NCI-H2029 treated with DMSO at 0.1 percent for 48 hours (cell line): ENCODE results near the gene MCTP2.

Experiments used
- DNase-seq: peaks from one replicate; lab custom pipeline; 2025; lab: John Stamatoyannopoulos, UW

The MCTP2 gene

DNA sequence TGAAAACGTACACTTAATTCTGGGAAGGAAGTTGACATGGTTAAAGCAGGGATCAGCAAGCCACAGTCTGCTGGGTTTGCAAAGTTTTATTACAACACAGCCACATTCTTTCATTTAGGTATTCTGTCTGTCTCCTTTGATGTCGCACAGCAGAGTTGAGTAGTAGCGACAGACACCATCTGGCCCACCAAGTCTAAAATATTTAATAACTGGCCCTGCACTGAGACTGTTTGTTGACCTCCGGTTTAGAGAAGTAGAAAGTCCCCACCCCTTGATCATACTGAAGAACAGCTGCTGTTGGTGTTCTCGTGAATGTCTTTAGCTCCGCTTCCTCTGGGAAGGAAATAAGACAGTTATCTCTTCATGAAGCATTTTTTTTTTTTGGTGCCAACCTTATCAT lies 66.2 kb downstream of the MCTP2 start:
- DNase-seq = no peak

- no peak for DNase-seq
Observed at GRCh38 chr15:94298364-94298763, 67.0 kb downstream of the MCTP2 start.

GRCh38 chr15:94300612-94301011 lies 69.3 kb downstream of the MCTP2 start:
- no peak for DNase-seq

DNA sequence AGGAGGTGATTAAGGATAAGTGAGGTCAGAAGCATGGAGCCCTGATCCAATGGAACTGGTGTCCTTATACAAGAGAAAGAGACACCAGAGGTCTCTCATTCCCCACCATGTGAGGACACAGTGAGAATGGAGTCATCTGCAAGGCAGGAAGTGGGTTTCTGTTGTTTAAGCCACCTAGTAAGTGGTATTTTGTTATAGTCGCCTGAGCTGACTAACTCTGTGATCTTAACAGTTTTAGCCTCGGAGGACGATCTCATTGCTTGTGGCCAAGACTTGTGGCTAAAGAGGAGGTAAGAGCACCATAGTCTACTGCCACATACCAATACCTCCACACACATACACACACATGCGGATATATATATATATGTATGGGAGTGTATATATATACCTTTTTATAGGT lies 73.8 kb downstream of the MCTP2 start:
- DNase-seq = no peak

- no peak for DNase-seq
Observed at GRCh38 chr15:94306700-94307650, 75.6 kb downstream of the MCTP2 start.

DNA sequence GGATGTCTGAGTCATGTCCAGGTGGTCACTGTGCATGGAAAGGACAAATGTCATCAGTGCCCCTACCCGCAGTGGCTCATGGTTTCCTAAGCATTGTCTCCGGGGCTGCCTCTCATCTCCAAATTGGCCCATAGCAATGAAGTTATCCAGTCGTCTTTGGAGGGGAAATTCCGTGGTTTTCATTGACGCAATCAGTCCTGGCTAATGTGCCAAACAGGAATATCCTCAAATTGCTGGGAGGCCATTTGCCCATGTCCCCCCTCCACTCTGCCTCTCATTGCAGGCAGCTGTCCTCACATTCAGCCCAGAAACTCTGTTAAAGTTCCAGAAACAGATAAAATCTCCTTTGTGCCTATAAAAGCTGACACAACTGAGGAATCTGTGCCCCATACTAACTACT lies 81.6 kb downstream of the MCTP2 start:
- no peak for DNase-seq

DNA sequence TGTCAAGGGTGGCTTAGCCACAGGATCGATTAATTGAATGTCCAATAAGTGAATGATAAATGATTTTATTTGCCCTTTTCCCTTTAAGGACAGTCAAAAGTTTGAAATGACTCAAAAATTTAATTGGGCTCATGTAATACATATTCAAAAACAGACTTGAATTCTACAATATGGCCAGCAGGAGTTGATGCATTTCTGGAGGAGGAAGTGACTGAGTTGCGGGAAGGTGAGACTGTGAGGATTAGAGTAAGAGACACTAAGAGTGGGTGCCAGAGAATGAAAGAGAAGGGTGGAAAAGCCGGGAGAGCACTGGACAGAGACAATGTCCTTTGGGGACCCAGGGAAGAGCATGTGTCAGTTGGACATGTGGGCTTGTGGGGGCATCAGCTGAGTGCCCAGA lies 83.3 kb downstream of the MCTP2 start:
- DNase-seq = no peak

- no peak for DNase-seq
Observed at GRCh38 chr15:94317211-94317610, 85.8 kb downstream of the MCTP2 start.

- DNase-seq = no peak
Observed at GRCh38 chr15:94322141-94322540, 90.8 kb downstream of the MCTP2 start.

DNA sequence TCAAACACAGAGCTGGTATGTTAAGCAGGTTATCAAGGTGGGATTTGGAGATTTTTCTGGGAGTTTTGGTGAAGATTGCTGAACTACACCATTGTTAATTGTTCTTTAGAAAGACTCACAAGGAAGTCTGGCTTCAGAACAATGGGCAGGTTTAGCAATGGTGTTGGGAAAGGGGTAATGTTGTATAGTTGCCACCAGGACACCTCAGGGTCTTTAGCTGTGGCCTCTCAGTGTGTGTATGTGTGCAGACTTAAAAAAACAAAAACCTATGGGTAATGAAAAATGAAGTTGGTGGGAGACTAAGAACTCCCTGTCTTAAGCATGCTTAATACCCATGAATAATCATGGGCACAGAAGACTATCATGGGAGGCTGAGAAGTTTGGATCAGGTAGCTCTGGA lies 91.7 kb downstream of the MCTP2 start:
- DNase-seq = no peak

DNA sequence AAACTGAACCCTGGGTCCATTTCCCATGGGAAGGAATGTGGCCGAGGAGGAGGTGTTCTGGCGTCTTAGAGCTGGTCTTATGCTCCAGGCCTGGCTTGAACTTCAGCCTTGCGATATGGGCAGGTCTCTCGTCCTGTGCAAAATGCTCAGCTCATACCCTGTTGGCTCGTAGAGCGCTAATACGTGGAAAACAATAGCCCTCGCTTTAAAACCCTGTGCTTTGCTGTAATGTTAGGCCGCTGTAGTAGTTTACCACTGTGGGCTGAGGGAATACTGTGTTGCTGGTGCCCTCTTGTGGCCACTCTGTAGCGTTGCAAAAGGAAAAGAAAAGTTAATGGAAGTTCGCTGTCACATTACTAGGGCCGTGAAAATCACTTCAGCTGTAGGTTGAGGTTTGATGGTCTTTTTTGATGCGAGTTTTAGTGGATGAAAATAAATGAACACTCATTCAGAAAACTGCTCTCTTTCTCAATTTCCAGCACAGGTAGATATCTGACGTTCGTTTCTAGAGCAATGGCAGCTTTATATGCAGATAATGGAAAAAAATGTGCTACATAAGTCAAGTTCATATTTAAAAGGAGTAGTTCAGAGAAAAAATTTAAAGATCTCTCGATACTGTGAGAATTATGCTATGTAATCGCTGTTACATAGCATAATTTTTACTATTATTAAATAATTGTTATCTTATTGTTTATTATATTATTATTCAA lies 92.9 kb downstream of the MCTP2 start:
- DNase-seq = peak; percentile 8

GRCh38 chr15:94324835-94325767 lies 93.7 kb downstream of the MCTP2 start:
- DNase-seq = no peak

DNA sequence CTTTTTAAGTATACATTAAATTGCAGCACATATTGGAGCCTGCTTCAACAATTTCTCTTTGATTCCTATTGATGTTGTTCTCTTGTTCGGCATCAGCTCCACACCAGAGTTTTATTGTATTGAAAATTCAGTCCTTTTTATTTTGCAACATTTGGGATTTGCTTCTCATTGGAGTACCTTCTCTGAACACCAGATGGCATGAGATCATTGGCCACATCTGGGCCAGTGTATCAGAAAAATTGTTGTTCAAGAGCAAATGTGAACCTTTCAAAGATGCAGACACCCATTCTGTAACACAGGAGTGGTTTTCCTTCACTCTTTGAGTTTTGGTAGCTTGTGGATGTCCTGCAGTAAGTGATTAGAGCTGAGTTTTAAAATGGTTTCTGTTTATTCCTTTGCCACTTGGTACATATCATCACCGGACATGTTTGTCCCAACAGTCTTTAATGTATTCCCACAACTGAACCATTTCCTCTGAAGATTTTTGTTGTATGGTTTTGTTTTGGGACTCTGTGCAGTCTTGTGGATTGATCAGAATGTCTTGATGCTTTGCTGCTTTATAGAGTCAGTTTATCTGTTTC lies 96.1 kb downstream of the MCTP2 start:
- DNase-seq = no peak

- no peak for DNase-seq
Observed at GRCh38 chr15:94331731-94332130, 100.4 kb downstream of the MCTP2 start.

- no peak for DNase-seq
Observed at GRCh38 chr15:94335616-94336015, 104.3 kb downstream of the MCTP2 start.

GRCh38 chr15:94336817-94337467 lies 105.6 kb downstream of the MCTP2 start:
- no peak for DNase-seq

GRCh38 chr15:94338243-94338846 lies 107.0 kb downstream of the MCTP2 start:
- no peak for DNase-seq

DNA sequence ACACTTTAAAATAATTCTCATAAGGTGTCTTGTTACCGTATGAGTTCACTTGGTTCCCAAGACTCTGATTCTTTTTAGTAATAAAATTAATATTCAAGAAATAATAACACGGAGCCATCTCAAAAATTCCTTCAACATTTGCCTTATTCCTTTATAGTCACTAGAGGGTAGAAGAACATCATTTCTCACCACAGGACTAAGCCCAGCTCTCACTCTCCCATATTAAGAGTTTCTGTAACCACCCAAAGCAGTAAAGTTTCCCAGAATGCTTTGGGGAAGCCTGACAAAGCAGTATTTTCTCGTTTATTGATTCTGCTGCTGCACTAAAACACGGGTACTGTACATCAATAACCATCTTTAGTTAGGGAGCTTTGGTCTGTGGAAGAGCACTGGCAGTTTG lies 114.9 kb downstream of the MCTP2 start:
- no peak for DNase-seq

GRCh38 chr15:94348084-94348483 lies 116.7 kb downstream of the MCTP2 start:
- no peak for DNase-seq

DNA sequence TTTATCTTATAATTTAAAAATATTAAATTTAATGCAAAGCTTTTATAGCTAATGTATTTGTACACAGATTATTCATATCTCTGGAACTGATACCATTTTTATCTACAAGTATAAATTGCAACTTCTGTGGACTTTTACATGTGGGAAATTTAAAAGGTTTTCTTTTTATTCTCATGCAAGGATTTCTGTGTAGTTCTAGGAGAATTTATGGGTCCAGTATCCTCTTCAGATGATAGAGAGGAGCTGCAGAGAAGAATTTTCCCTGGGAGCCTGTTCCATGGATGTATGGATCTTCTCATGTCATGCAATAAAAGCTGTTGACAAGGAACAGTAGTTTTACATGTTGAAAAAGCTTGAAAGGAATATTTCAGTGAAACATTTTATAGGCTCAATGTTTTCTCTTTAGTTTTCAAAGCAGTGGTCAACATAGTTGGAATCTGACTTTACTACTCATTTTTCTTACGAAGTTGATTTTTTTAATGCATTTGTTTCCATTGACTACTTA lies 119.7 kb downstream of the MCTP2 start:
- no peak for DNase-seq
